ENCODE data around the gene PIGO.
A peak's percentile ranks its signal among the peaks of the same experiment; 100 is the strongest.

The PIGO gene

GRCh38 chr9:35107297-35108290 is 11.2 kb upstream of the PIGO start:
- no peak overlapping the region for H3K4me3 ChIP-seq (replicated peaks in 1 of 2; ENCODE audit: low read depth in 2 of 2, low read length in 2 of 2)
- TF ChIP-seq, protein P1, sequence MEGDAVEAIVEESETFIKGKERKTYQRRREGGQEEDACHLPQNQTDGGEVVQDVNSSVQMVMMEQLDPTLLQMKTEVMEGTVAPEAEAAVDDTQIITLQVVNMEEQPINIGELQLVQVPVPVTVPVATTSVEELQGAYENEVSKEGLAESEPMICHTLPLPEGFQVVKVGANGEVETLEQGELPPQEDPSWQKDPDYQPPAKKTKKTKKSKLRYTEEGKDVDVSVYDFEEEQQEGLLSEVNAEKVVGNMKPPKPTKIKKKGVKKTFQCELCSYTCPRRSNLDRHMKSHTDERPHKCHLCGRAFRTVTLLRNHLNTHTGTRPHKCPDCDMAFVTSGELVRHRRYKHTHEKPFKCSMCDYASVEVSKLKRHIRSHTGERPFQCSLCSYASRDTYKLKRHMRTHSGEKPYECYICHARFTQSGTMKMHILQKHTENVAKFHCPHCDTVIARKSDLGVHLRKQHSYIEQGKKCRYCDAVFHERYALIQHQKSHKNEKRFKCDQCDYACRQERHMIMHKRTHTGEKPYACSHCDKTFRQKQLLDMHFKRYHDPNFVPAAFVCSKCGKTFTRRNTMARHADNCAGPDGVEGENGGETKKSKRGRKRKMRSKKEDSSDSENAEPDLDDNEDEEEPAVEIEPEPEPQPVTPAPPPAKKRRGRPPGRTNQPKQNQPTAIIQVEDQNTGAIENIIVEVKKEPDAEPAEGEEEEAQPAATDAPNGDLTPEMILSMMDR (IDR thresholded peaks at IDR 0.05; ENCODE audit: low read depth, low read length): no peak
- no peak for DNase-seq (ENCODE audit: low read depth in 2 of 2)

DNA sequence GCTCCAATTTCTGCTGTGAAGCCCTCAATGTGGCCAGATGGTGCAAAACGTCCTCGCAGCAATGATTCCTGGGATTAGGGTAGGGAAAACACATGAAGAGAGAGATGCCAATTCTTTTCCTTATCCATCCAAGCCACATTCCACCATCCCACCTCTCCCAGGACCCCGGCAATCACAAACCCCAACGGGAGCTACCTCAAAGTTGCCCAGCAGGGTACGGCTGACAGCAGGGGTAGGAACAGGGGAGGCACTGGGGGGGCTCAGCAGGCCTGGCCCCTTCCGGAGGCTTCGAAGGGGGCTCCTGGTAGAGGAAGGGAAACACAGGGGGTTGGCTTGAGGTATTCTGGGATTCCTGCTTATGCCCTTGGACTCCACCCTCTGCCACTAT is 9.9 kb upstream of the PIGO start:
- no peak for DNase-seq (ENCODE audit: low read depth in 2 of 2)
- no peak overlapping the region for H3K4me3 ChIP-seq (replicated peaks in 1 of 2; ENCODE audit: low read depth in 2 of 2, low read length in 2 of 2)
- TF ChIP-seq, protein P1 (IDR thresholded peaks at IDR 0.05; ENCODE audit: low read depth, low read length): no peak

DNA sequence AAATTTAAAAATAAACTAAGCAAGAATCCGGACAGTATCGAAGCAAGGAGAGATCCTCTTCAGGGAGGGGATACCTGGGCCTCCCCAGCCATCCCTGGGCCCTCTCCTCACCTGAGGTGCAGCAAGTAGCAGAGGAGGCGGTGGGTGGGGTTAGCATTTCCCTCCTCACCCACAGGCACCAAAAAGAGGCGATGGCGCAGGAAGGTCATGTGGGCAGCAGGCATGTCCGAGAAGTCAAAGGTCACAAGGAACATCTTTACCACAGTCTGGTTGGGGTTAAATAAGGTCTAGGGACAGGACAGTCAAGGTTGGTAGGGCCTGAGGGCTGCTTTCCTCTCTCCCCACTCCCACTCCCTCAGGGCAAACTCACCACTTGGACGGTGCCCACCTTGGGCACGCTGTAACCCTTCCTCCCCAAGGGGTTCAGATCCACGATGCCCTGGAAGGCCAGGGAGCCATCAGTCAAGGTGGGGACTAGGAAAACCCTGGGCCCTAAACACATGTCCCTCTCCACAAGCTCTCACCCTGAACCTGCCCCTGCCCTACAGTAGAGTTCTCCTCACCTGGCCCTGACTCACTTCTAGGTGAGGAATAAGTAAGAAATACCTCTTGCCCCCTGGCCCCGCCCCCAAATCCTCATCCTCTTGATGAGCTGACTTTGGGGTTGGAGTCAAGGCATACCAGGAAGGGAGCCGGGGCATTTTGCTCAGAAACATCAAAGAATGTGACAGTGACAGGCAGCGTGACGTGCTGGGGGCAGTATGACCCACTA is 9.4 kb upstream of the PIGO start:
- DNase-seq (ENCODE audit: low read depth in 2 of 2): no peak
- TF ChIP-seq, protein P1 (IDR thresholded peaks at IDR 0.05; ENCODE audit: low read depth, low read length): no peak

GRCh38 chr9:35105126-35105525 is 8.7 kb upstream of the PIGO start:
- no peak overlapping the region for H3K4me3 ChIP-seq (replicated peaks in 1 of 2; ENCODE audit: low read depth in 2 of 2, low read length in 2 of 2)
- TF ChIP-seq, protein P1 (IDR thresholded peaks at IDR 0.05; ENCODE audit: low read depth, low read length): no peak

More for the DNA sequence above, 9.4 kb upstream of the PIGO start:
- H3K4me3 ChIP-seq (replicated peaks in 1 of 2; ENCODE audit: low read depth in 2 of 2, low read length in 2 of 2): no peak overlapping the region

DNA sequence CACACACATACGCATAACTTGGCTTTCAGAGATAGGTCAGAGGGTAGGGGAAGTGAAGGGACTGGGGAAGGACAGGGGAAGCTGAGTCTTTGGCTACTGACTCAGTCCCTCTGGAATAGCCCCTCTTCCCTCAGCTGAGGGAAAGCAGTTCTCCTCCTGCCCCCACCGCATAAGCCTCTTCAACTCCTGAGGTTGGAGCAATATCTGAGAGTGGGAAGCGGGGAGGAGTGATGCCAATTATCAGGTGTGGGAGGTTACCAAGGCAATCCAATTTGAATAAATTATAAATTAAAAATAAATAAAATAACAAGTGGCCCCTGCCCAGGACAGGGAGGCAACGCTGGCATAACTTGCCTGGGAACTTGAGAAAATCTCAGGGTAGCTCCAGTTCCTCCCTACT is 8.2 kb upstream of the PIGO start:
- TF ChIP-seq, protein P1 (IDR thresholded peaks at IDR 0.05; ENCODE audit: low read depth, low read length): no peak
- DNase-seq (ENCODE audit: low read depth in 2 of 2): no peak
- H3K4me3 ChIP-seq (replicated peaks in 1 of 2; ENCODE audit: low read depth in 2 of 2, low read length in 2 of 2): no peak overlapping the region

More at GRCh38 chr9:35105126-35105525, 8.7 kb upstream of the PIGO start:
- no peak for DNase-seq (ENCODE audit: low read depth in 2 of 2)

DNA sequence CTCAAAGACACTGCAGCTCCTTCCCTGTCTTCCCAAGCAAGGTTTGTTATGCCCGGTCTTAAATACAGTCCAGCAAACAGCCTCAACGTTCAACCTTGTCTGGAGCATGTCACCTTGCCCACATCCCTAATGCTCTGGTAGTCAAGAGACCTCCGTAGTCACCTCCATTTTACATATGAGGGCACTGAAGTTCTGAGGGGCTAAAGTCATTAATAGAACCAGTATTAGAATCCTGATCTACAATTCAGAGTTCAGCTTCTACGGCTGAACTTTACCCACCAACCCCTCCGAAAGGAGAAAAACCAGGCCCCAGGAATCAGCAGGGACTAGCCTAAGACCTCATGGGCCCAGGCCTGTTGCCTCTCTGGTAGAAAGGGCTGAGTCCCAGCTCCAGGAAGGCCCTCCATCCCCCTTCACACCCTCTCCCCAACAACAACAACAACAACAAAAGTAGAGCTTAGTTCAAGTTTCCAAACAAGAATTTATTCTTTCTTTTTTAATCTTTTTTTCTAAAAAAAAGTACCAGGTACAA is 7.3 kb upstream of the PIGO start:
- DNase-seq (ENCODE audit: low read depth in 2 of 2): no peak
- H3K4me3 ChIP-seq (replicated peaks in 1 of 2; ENCODE audit: low read depth in 2 of 2, low read length in 2 of 2): peak overlapping the region; percentile 74 to 77
- TF ChIP-seq, protein P1 (IDR thresholded peaks at IDR 0.05; ENCODE audit: low read depth, low read length): no peak

All from cardiac fibroblast (primary cell).